Mesodermal cell (in vitro differentiated cells): ENCODE results near the gene TBC1D21.

Experiments used
- H3K27ac ChIP-seq: 2 replicates; pipeline ENCODE4 v1.7.0; 2013; ENCODE audit warnings: mild to moderate bottlenecking, low read depth, low read length, moderate library complexity; ENCODE audit not compliant: severe bottlenecking
- H3K36me3 ChIP-seq: 2 replicates; pipeline ENCODE4 v1.7.1; 2013; ENCODE audit warnings: mild to moderate bottlenecking, low read length, moderate library complexity; ENCODE audit not compliant: control insufficient read depth, insufficient read depth
- H3K4me1 ChIP-seq: one replicate; pipeline ENCODE4 v1.7.1; 2013; ENCODE audit warnings: mild to moderate bottlenecking, low read length; ENCODE audit not compliant: insufficient read depth, control insufficient read depth, poor library complexity, severe bottlenecking
- H3K4me3 ChIP-seq: 2 replicates; pipeline ENCODE4 v1.7.0; 2013; ENCODE audit warnings: low read length, control low read depth, mild to moderate bottlenecking; ENCODE audit not compliant: insufficient read depth, poor library complexity, severe bottlenecking; ENCODE audit errors: extremely low read depth
- H3K9me3 ChIP-seq: 2 replicates; pipeline ENCODE4 v1.7.1; 2013; ENCODE audit warnings: mild to moderate bottlenecking, low read length, moderate library complexity; ENCODE audit not compliant: control insufficient read depth
- WGBS, 2 experiments: methylation state at CpG; one replicate each; pipeline ENCODE4 v1.1.5; 2013; ENCODE audit warnings: missing lambda C conversion rate in 2 of 2; ENCODE audit not compliant: insufficient coverage in 2 of 2; 5-methylcytosine and 5-hydroxymethylcytosine counted together

TBC1D21 gene

DNA sequence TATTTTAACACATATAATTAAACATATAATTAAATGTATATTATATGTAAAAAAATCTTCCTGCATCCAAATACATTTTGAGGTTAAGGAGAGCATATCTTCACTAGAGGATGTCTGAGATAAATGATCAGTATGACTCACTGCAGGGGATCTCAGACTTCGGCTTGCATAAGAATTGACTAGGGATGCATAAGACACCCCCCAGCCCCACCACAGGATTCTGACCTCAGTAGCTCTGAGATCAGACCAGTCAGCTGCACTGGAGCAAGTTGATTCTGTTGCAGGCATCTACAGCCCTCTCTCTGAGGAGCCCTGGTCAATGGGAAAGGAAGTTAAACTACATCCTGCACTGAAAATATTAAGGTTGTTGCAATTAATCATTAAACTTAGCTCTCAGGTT is 29.0 kb upstream of the TBC1D21 start:
- WGBS, 2 experiments, result no CpG with 5 or more reads among the region's 1 CpG
- Histone ChIP-seq H3K36me3 (no peaks in the 10 kb centered on the region), H3K27ac (no peak overlapping the region), H3K9me3 (no peaks in the 10 kb centered on the region), H3K4me1 (peaks cover 6% of the 10 kb centered on the region), H3K4me3 (no peak overlapping the region)

- H3K36me3 ChIP-seq, result no peaks in the 10 kb centered on the region
- no peaks in the 10 kb centered on the region for H3K9me3 ChIP-seq
- no peak overlapping the region for H3K27ac ChIP-seq
- no peak overlapping the region for H3K4me3 ChIP-seq
- WGBS, 2 experiments, result 92 to 100% methylated on average over 2 of the region's 2 CpGs
- peaks cover 6% of the 10 kb centered on the region for H3K4me1 ChIP-seq
These were observed 27.9 kb upstream of the TBC1D21 start for GRCh38 chr15:73845507-73845906.

DNA sequence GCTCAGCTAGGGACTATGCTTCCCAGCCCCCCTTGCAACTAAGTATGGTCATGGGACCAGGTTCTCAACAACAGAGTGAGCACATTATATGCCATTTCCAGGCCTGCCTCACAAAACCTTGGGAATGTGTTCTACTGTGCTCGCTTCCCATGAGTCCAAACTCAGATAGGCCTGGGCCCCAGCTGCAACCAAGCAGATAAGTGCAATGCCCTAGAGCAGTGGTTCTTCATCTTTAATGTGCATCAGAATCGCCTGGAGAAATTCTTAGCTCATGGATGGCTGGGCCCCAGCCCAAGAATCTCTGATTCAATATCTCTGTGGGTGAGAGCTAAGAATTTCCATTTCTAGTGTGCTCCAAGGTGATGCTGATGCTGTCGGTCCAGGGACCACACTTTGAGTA is 27.5 kb upstream of the TBC1D21 start:
- H3K36me3 ChIP-seq, result no peaks in the 10 kb centered on the region
- H3K27ac ChIP-seq, result no peak overlapping the region
- H3K4me1 ChIP-seq, result peaks cover 6% of the 10 kb centered on the region
- WGBS, 2 experiments, result 85 to 93% methylated on average over 2 to 3 of the region's 3 CpGs
- H3K4me3 ChIP-seq, result no peak overlapping the region
- H3K9me3 ChIP-seq, result no peaks in the 10 kb centered on the region

- Histone ChIP-seq H3K9me3 (no peaks in the 10 kb centered on the region), H3K36me3 (no peaks in the 10 kb centered on the region), H3K27ac (no peak overlapping the region), H3K4me1 (peaks cover 3% of the 10 kb centered on the region), H3K4me3 (no peak overlapping the region)
- 80 to 84% methylated on average over 2 of the region's 2 CpGs for WGBS, 2 experiments
These were observed 23.7 kb upstream of the TBC1D21 start for GRCh38 chr15:73849641-73850040.

GRCh38 chr15:73850228-73850627 is 23.1 kb upstream of the TBC1D21 start:
- no peaks in the 10 kb centered on the region for H3K4me1 ChIP-seq
- no peak overlapping the region for H3K27ac ChIP-seq
- no peaks in the 10 kb centered on the region for H3K36me3 ChIP-seq
- no peaks in the 10 kb centered on the region for H3K9me3 ChIP-seq
- H3K4me3 ChIP-seq, result no peak overlapping the region
- no CpG with 5 or more reads among the region's 1 CpG for WGBS, 2 experiments

DNA sequence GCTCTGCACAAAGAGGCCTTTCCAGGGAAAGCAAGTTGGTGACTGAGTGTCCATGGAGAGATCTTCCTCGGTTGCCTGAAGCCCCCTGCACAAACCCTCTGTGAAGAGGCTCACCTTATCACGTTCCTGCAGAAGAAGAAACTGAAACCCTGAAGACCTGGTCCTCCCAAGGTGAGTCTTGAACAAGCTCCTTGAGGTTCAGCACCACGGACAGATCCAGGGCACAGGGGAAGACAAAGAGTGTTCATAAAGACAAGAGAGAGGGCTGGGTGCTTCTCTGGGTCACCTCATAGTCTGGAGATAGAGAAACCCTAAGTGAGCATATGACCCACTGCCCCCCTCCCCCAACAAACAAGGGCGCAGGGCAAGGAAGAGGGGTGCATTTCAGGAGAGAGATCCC is 21.7 kb upstream of the TBC1D21 start:
- no peak overlapping the region for H3K27ac ChIP-seq

GRCh38 chr15:73852507-73852906 is 20.9 kb upstream of the TBC1D21 start:
- WGBS, 2 experiments, result 81 to 90% methylated on average over 5 of the region's 5 CpGs
- Histone ChIP-seq H3K4me3 (no peak overlapping the region), H3K9me3 (no peaks in the 10 kb centered on the region), H3K36me3 (no peaks in the 10 kb centered on the region), H3K27ac (no peak overlapping the region), H3K4me1 (no peaks in the 10 kb centered on the region)

More for the DNA sequence above, 21.7 kb upstream of the TBC1D21 start:
- Histone ChIP-seq H3K36me3 (no peaks in the 10 kb centered on the region), H3K4me3 (no peak overlapping the region), H3K4me1 (no peaks in the 10 kb centered on the region), H3K9me3 (no peaks in the 10 kb centered on the region)
- 0 to 23% methylated on average over 1 to 2 of the region's 4 CpGs for WGBS, 2 experiments

DNA sequence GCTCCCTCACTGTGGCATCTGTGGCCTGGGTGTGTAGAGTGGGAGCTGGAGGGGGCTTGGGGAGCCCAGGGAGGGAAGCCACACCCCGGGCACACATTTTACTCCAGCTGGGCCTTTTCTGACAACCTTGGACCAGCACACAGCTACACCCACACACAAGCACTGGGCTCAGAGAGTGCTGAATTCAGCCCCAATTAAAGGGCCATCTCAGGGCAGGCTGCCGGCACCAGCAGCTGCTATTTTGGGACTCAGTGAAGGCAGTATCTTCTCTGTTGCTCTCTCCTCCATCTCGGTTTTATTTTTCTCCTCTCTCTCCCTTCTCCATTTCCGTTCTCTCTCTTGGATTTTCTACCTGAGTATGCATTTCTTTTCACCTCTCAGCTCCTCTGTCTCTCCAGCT is 19.1 kb upstream of the TBC1D21 start:
- no peaks in the 10 kb centered on the region for H3K9me3 ChIP-seq
- 76 to 85% methylated on average over 3 of the region's 4 CpGs for WGBS, 2 experiments
- no peak overlapping the region for H3K27ac ChIP-seq
- no peaks in the 10 kb centered on the region for H3K4me1 ChIP-seq
- no peaks in the 10 kb centered on the region for H3K36me3 ChIP-seq
- H3K4me3 ChIP-seq, result no peak overlapping the region

- WGBS, 2 experiments, result 61 to 65% methylated on average over 13 to 14 of the region's 14 CpGs
- no peak overlapping the region for H3K27ac ChIP-seq
- no peaks in the 10 kb centered on the region for H3K9me3 ChIP-seq
- no peak overlapping the region for H3K4me3 ChIP-seq
- H3K4me1 ChIP-seq, result no peaks in the 10 kb centered on the region
- H3K36me3 ChIP-seq, result no peaks in the 10 kb centered on the region
These were observed 16.7 kb upstream of the TBC1D21 start for GRCh38 chr15:73856458-73857192.

DNA sequence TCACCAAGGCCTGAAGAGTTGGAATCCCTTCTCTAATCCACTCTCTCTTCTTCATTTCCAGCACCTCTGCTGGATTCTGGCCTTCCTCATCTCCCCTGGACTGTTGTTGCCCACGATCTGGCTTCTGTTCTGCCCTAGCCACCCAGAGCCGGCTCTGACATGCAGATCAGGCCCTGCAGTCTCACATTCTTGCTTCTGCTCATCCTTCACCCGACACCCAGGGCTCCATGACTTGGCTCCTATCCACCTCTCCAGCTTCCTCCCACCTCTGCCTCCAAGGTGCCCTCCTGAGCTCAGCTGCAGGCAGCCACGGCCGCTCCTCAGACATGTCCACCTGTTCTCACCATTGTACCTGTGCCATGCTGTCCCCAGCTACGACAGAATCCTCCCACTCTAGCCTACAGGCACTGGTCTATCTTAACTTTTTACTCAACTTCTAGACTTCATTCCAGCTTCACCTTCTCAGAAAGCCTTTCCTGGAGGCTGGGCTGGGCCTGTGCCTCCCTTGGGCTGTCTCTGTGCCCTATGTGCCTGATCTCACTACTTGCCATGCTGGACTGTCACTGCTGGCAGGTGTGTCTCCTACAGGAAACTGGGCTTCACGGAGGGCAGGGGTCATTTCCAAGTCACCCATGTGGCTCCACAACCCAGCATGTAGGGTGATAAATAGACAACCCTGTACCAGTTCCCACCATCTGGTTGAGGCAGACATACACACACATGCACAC is 16.0 kb upstream of the TBC1D21 start:
- H3K4me1 ChIP-seq, result no peaks in the 10 kb centered on the region
- no peaks in the 10 kb centered on the region for H3K9me3 ChIP-seq
- H3K4me3 ChIP-seq, result no peak overlapping the region
- no peak overlapping the region for H3K27ac ChIP-seq
- no peaks in the 10 kb centered on the region for H3K36me3 ChIP-seq
- WGBS, 2 experiments, result 79 to 84% methylated on average over 3 to 7 of the region's 7 CpGs

GRCh38 chr15:73858062-73858461 is 15.3 kb upstream of the TBC1D21 start:
- H3K27ac ChIP-seq, result no peak overlapping the region
- WGBS, 2 experiments, result 95 to 97% methylated on average over 6 of the region's 6 CpGs
- H3K9me3 ChIP-seq, result no peaks in the 10 kb centered on the region
- H3K36me3 ChIP-seq, result no peaks in the 10 kb centered on the region
- H3K4me1 ChIP-seq, result no peaks in the 10 kb centered on the region
- H3K4me3 ChIP-seq, result no peak overlapping the region
